SK-N-SH (cell line): ENCODE data around the gene RANBP10. TPM values are rescaled to one million over a fixed set of nuclear protein-coding genes. Genes with fewer than 3 reads are reported as not detected.

ENCODE experiments used
- CTCF ChIA-PET: fragments of 300-600, 350-600 bp; formaldehyde crosslinking; extraction: SDS; loops from one replicate; lab custom pipeline; 2021; lab: Yijun Ruan, JAX
- POLR2A ChIA-PET: fragments of 350-600 bp; sonication (Branson Sonifier 250); formaldehyde crosslinking; extraction: SDS; loops from one replicate; lab custom pipeline; 2020; ENCODE audit warnings: antibody characterized with exemption, inconsistent platforms; lab: Yijun Ruan, JAX
- DNase-seq: peaks from one replicate; pipeline ENCODE4 v3.0.0; 2012
- H2AFZ ChIP-seq: fragments of 200-600 bp; sonication (generic); 2 replicates; pipeline ENCODE4 v1.8.1; 2016; ENCODE audit warnings: antibody characterized with exemption, mild to moderate bottlenecking, low read depth
- H3F3A ChIP-seq: fragments of 200-600 bp; sonication (generic); replicated peaks from 2 replicates; pipeline ENCODE3; 2016; ENCODE audit warnings: antibody characterized with exemption, mild to moderate bottlenecking; ENCODE audit not compliant: insufficient read depth
- H3K27ac ChIP-seq, 2 experiments: fragments of 200-500 bp in 1 of 2; fragments of 200-600 bp in 1 of 2; sonication (Bioruptor generic) in 1 of 2; sonication (generic), shearing (Covaris generic) in 1 of 2; 2 replicates each; pipeline versions ENCODE4 v1.5.1 to v1.6.1; 2014 to 2016; ENCODE audit warnings: low read depth in 2 of 2, inconsistent platforms in 1 of 2, low read length in 1 of 2, mild to moderate bottlenecking in 1 of 2, mixed read lengths in 1 of 2
- H3K27me3 ChIP-seq: fragments of 200-600 bp; sonication (generic), shearing (Covaris generic); 2 replicates; pipeline ENCODE4 v1.6.1; 2016; ENCODE audit warnings: mixed run types; ENCODE audit not compliant: insufficient read depth
- H3K36me3 ChIP-seq, 2 experiments: fragments of 200-500 bp in 1 of 2; fragments of 200-600 bp in 1 of 2; sonication (Bioruptor generic) in 1 of 2; sonication (generic) in 1 of 2; replicated peaks in 1 of 2; 2 replicates each; pipeline versions ENCODE3 to v1.5.1; 2014 to 2016; ENCODE audit warnings: low read length in 1 of 2, mild to moderate bottlenecking in 1 of 2; ENCODE audit not compliant: insufficient read depth in 2 of 2, control insufficient read depth in 1 of 2
- H3K4me1 ChIP-seq, 2 experiments: fragments of 200-500 bp in 1 of 2; fragments of 200-600 bp in 1 of 2; sonication (Bioruptor generic) in 1 of 2; sonication (generic), shearing (Covaris generic) in 1 of 2; 2 replicates each; pipeline versions ENCODE4 v1.5.1 to v1.6.1; 2014 to 2016; ENCODE audit warnings: low read depth in 1 of 2, low read length in 1 of 2, mixed run types in 1 of 2; ENCODE audit not compliant: insufficient read depth in 2 of 2, control insufficient read depth in 1 of 2
- H3K4me2 ChIP-seq: fragments of 200-600 bp; sonication (generic), shearing (Covaris generic); 2 replicates; pipeline ENCODE4 v1.6.1; 2017; ENCODE audit warnings: mixed run types
- H3K4me3 ChIP-seq, 2 experiments: fragments of 200-500 bp in 1 of 2; fragments of 200-600 bp in 1 of 2; sonication (Bioruptor generic) in 1 of 2; sonication (generic), shearing (Covaris generic) in 1 of 2; 2 replicates each; pipeline versions ENCODE4 v1.5.1 to v1.8.1; 2014 to 2016; ENCODE audit warnings: low read depth in 2 of 2, inconsistent platforms in 1 of 2, low read length in 1 of 2, mild to moderate bottlenecking in 1 of 2, mixed read lengths in 1 of 2, moderate library complexity in 1 of 2
- H3K79me2 ChIP-seq: fragments of 200-600 bp; sonication (generic); 2 replicates; pipeline ENCODE4 v1.8.1; 2017; ENCODE audit warnings: mild to moderate bottlenecking; ENCODE audit not compliant: insufficient read depth
- H3K9ac ChIP-seq: fragments of 200-600 bp; sonication (generic); 2 replicates; pipeline ENCODE4 v1.6.1; 2017; ENCODE audit warnings: mixed run types
- H3K9me2 ChIP-seq: fragments of 200-600 bp; sonication (generic); 2 replicates; pipeline ENCODE4 v1.6.1; 2017; ENCODE audit warnings: mixed run types
- H3K9me3 ChIP-seq: fragments of 200-600 bp; sonication (generic); 2 replicates; pipeline ENCODE4 v1.6.1; 2017; ENCODE audit warnings: mixed run types, mild to moderate bottlenecking, moderate library complexity
- H4K20me1 ChIP-seq: fragments of 200-600 bp; sonication (generic); 2 replicates; pipeline ENCODE4 v1.6.1; 2017; ENCODE audit warnings: mild to moderate bottlenecking, mixed run types; ENCODE audit not compliant: insufficient read depth
- CHD2 ChIP-seq: fragments of 150-350 bp; IDR thresholded peaks from 2 replicates; pipeline ENCODE4 v1.6.1; 2018; ENCODE audit warnings: low read length; ENCODE audit not compliant: partially characterized antibody
- FOSL2 ChIP-seq: IDR thresholded peaks from 2 replicates; pipeline ENCODE4 v1.4.0; 2012; ENCODE audit warnings: low read depth, mild to moderate bottlenecking, moderate library complexity, borderline replicate concordance
- GATA2 ChIP-seq: sonication (generic); formaldehyde crosslinking; IDR thresholded peaks from 2 replicates; pipeline ENCODE4 v1.5.0; 2020; ENCODE audit warnings: mild to moderate bottlenecking, missing genetic modification reagents
- NFIC ChIP-seq: IDR thresholded peaks from 2 replicates; pipeline ENCODE4 v1.4.0; 2012; ENCODE audit warnings: borderline replicate concordance
- POLR2AphosphoS5 ChIP-seq: IDR thresholded peaks from 2 replicates; pipeline ENCODE4 v1.6.1; 2012; ENCODE audit warnings: low read depth, low read length
- RAD21 ChIP-seq: IDR thresholded peaks from 2 replicates; pipeline ENCODE4 v1.6.1; 2012; ENCODE audit warnings: mild to moderate bottlenecking, low read length
- TCF12 ChIP-seq: IDR thresholded peaks from 2 replicates; pipeline ENCODE4 v1.4.0; 2012
- YY1 ChIP-seq: IDR thresholded peaks from 2 replicates; pipeline ENCODE4 v1.4.0; 2012; ENCODE audit warnings: low read depth, mild to moderate bottlenecking
- WGBS: methylation state at CpG from one replicate; pipeline ENCODE4 v1.1.6; 2017; ENCODE audit warnings: low lambda C conversion rate; 5-methylcytosine and 5-hydroxymethylcytosine counted together
- polyA plus RNA-seq, 3 experiments: library from polyadenylated mRNA; depleted of rRNA; stranded (reverse); fragments of >200 nt; gene quantifications; 2 replicates each; pipeline ENCODE4 v1.2.3, GENCODE V29; 2012
- TF ChIP-seq, protein P1 (sequence below): IDR thresholded peaks from 2 replicates; pipeline ENCODE4 v1.6.1; 2012; ENCODE audit warnings: mild to moderate bottlenecking, low read depth, low read length, moderate library complexity
- TF ChIP-seq, protein P2 (sequence below): IDR thresholded peaks from 2 replicates; pipeline ENCODE4 v1.4.0; 2012; ENCODE audit warnings: low read depth, borderline replicate concordance
- TF ChIP-seq, protein P3 (sequence below): fragments of 150-350 bp; IDR thresholded peaks from 2 replicates; pipeline ENCODE4 v1.6.1; 2017; ENCODE audit warnings: antibody characterized with exemption, low read length, low read depth, borderline replicate concordance

The RANBP10 gene
- polyA plus RNA-seq, 1 of the 3 experiments (the other 2 are of a cell fraction): 12.1 TPM

DNA sequence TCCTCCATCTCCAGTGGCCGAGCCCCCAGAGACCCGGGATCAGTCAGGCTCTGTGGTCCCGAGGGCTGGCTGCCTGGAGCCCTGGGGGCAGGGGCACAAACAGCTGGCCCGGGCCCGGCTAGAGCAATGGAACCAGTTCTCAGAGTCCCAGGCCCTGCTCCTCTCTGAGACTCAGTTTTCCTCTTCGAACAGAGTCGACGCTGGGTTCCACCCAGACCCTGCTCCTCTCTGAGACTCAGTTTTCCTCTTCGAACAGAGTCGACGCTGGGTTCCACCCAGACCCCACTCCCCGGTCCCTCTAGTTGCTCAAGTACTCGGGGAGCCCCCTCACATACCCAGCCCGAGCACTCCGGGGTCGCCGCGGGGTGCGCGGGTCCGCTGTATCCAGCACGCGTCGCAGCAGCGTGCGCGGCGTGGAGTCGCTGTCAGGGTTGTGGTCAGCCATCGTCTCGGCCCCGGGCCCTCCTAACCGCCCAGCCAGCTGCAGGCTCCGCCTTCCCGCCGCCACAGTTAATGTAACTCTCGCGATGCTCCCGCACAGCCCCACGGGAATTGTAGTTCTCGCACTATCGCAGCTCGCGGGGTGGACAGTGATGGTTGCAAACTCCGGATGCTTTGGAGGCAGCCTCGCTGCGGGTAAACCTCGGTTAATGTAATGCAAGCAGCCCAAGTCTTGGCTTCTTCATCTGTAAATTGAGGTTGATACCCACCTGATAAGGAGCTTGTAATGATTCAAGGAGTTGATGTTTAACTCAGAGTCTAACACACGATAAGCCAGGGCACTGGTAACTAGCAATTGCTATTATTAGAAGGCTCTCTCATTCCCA lies 27.3 kb upstream of the RANBP10 start (continued):
- TF ChIP-seq, protein P1, sequence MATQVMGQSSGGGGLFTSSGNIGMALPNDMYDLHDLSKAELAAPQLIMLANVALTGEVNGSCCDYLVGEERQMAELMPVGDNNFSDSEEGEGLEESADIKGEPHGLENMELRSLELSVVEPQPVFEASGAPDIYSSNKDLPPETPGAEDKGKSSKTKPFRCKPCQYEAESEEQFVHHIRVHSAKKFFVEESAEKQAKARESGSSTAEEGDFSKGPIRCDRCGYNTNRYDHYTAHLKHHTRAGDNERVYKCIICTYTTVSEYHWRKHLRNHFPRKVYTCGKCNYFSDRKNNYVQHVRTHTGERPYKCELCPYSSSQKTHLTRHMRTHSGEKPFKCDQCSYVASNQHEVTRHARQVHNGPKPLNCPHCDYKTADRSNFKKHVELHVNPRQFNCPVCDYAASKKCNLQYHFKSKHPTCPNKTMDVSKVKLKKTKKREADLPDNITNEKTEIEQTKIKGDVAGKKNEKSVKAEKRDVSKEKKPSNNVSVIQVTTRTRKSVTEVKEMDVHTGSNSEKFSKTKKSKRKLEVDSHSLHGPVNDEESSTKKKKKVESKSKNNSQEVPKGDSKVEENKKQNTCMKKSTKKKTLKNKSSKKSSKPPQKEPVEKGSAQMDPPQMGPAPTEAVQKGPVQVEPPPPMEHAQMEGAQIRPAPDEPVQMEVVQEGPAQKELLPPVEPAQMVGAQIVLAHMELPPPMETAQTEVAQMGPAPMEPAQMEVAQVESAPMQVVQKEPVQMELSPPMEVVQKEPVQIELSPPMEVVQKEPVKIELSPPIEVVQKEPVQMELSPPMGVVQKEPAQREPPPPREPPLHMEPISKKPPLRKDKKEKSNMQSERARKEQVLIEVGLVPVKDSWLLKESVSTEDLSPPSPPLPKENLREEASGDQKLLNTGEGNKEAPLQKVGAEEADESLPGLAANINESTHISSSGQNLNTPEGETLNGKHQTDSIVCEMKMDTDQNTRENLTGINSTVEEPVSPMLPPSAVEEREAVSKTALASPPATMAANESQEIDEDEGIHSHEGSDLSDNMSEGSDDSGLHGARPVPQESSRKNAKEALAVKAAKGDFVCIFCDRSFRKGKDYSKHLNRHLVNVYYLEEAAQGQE: 0 out of 2 replicates have a peak, but pooled peaks have one; percentile 7
- TF ChIP-seq YY1: peak; percentile 72; the same call in 1 of the 2 replicates
- TF ChIP-seq, protein P2, sequence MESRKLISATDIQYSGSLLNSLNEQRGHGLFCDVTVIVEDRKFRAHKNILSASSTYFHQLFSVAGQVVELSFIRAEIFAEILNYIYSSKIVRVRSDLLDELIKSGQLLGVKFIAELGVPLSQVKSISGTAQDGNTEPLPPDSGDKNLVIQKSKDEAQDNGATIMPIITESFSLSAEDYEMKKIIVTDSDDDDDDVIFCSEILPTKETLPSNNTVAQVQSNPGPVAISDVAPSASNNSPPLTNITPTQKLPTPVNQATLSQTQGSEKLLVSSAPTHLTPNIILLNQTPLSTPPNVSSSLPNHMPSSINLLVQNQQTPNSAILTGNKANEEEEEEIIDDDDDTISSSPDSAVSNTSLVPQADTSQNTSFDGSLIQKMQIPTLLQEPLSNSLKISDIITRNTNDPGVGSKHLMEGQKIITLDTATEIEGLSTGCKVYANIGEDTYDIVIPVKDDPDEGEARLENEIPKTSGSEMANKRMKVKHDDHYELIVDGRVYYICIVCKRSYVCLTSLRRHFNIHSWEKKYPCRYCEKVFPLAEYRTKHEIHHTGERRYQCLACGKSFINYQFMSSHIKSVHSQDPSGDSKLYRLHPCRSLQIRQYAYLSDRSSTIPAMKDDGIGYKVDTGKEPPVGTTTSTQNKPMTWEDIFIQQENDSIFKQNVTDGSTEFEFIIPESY: peak; percentile 100
- no peak for TF ChIP-seq RAD21
- TF ChIP-seq FOSL2: no peak
- TF ChIP-seq TCF12: no peak
- no peak for TF ChIP-seq GATA2 (CRISPR knock-in tag)
- peak; percentile 81 for TF ChIP-seq POLR2AphosphoS5
- TF ChIP-seq, all 33 proteins: peak for 10

DNA sequence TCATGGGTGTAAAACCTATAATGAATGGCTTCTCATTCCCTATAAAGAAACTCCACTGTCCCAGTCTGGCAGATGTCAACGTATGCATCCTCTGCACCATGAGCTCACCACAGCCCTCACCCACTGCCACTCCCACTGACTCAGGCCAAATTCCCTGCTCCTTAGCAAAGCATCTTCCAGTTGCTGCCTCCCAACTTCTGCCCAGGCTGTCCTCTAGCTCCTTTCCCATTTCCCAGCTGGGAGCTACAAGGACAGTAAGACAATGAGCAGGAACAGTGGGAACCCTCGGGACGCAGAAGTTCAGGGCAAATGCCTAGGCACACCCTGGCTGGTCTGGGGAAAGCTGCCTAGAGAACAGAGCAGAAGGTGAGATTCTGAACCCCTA lies 26.7 kb upstream of the RANBP10 start:
- Histone ChIP-seq H3K27ac (peak overlapping the region in 1 of 2 experiments; percentile 58; a peak in 2 of 4 replicates), H4K20me1 (no peaks in the 10 kb centered on the region), H2AFZ (peak overlapping the region; percentile 78), H3K4me1 (peaks cover 0 to 9% of the 10 kb centered on the region in 2 experiments; a peak in 1 of 4 replicates), H3K4me3 (peak overlapping the region; percentile 76 to 84), H3K36me3 (peaks cover 0 to 41% of the 10 kb centered on the region in 2 experiments), H3F3A (no peaks in the 10 kb centered on the region), H3K9me2 (no peaks in the 10 kb centered on the region), H3K27me3 (no peaks in the 10 kb centered on the region), H3K9me3 (no peaks in the 10 kb centered on the region), H3K9ac (peak overlapping the region; percentile 87), H3K4me2 (peak overlapping the region; percentile 100), H3K79me2 (peaks cover 16% of the 10 kb centered on the region)
- ChIA-PET CTCF (interaction anchor here (1.2 to 5.0 kb wide), 7 partner anchors 8 to 312 kb away, joined by 3 to 65 read pairs (median 5); no protein-coding TSS in a partner anchor), POLR2A (interaction anchor here (0.6 to 2.3 kb wide), 6 partner anchors 11 to 1076 kb away, joined by 3 to 11 read pairs (median 4); partner anchors contain the start of genes ATP6V0D1, NUTF2, RANBP10 and TSNAXIP1)
- DNase-seq: no peak
- WGBS: 6% methylated on average over 3 of the region's 3 CpGs
- TF ChIP-seq, protein P2: no peak
- TF ChIP-seq NFIC (no peak), CHD2 (no peak)
- TF ChIP-seq, protein P1: no peak
- TF ChIP-seq, protein P3, sequence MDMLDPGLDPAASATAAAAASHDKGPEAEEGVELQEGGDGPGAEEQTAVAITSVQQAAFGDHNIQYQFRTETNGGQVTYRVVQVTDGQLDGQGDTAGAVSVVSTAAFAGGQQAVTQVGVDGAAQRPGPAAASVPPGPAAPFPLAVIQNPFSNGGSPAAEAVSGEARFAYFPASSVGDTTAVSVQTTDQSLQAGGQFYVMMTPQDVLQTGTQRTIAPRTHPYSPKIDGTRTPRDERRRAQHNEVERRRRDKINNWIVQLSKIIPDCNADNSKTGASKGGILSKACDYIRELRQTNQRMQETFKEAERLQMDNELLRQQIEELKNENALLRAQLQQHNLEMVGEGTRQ: no peak
